Upper lobe of left lung (tissue), 4 donors: ENCODE results near the gene BIN2.

Experiments
- CTCF ChIP-seq, 6 experiments: fragments of 450-650 bp in 4 of 6; fragments of 200-600 bp in 2 of 6; sonication (generic) in 2 of 6; IDR thresholded peaks; one replicate each; pipeline ENCODE4 v1.5.1; 2016 to 2019; ENCODE audit warnings: antibody characterized with exemption in 6 of 6
- EP300 ChIP-seq, 4 donors: sonication (generic); formaldehyde crosslinking; IDR thresholded peaks; one replicate each; pipeline ENCODE4 v1.5.1; 2017; ENCODE audit warnings: antibody characterized with exemption in 4 of 4, control low read depth in 2 of 4
- POLR2AphosphoS5 ChIP-seq, 2 donors: sonication (generic); formaldehyde crosslinking; IDR thresholded peaks; one replicate each; pipeline ENCODE4 v1.5.1; 2017; ENCODE audit warnings: antibody characterized with exemption in 2 of 2

- no peak for TF ChIP-seq EP300 (IDR thresholded peaks at IDR 0.05)
- TF ChIP-seq CTCF (IDR thresholded peaks at IDR 0.05) = no peak
- TF ChIP-seq POLR2AphosphoS5 (IDR thresholded peaks at IDR 0.05) = no peak
Observed at GRCh38 chr12:51323317-51323960, 535 bp downstream of the BIN2 start.
